Tibial artery (tissue), 4 donors: Measurements from ENCODE around the gene EXOC1.

Experiments
- DNase-seq, 2 donors: peaks; one replicate each; pipeline ENCODE4 v3.0.0-alpha.2; 2019
- H3K27ac ChIP-seq, 2 donors: fragments of 200-600 bp; sonication (generic) in 1 of 2; 1 replicate in 1 of 2; 2 replicates in 1 of 2; pipeline ENCODE4 v1.5.1; 2018 to 2019; ENCODE audit warnings: mild to moderate bottlenecking in 1 of 2
- H3K27me3 ChIP-seq, 2 donors: fragments of 200-600 bp; sonication (generic) in 1 of 2; one replicate each; pipeline versions ENCODE4 v1.5.1 to v1.6.0; 2016 to 2019
- H3K36me3 ChIP-seq, 3 donors: fragments of 200-600 bp; sonication (generic) in 2 of 3; one replicate each; pipeline ENCODE4 v1.5.1; 2016 to 2019; ENCODE audit warnings: mild to moderate bottlenecking in 2 of 3
- H3K4me1 ChIP-seq, 4 donors: fragments of 200-600 bp; sonication (generic) in 2 of 4; 1 replicate in 3 of 4; 2 replicates in 1 of 4; pipeline ENCODE4 v1.5.1; 2016 to 2019
- H3K4me3 ChIP-seq, 2 donors: fragments of 200-600 bp; sonication (generic) in 1 of 2; 1 replicate in 1 of 2; 2 replicates in 1 of 2; pipeline ENCODE4 v1.5.1; 2018 to 2019; ENCODE audit warnings: mild to moderate bottlenecking in 2 of 2
- H3K9me3 ChIP-seq, 3 donors: fragments of 200-600 bp; sonication (generic) in 1 of 3; one replicate each; pipeline ENCODE4 v1.5.1; 2016 to 2019
- CTCF ChIP-seq, 2 experiments: fragments of 200-600 bp in 1 of 2; fragments of 450-650 bp in 1 of 2; IDR thresholded peaks; one replicate each; pipeline ENCODE4 v1.5.1; 2017 to 2019; ENCODE audit warnings: antibody characterized with exemption in 2 of 2, mild to moderate bottlenecking in 1 of 2, moderate library complexity in 1 of 2
- intact Hi-C: fragments of 100-400 bp; cut with DNase I; formaldehyde crosslinking; loops from one replicate; pipeline ENCODE4 v1.15.0; 2023; ENCODE audit warnings: low total_unique reads

The EXOC1 gene

GRCh38 chr4:55887594-55887993, 34.1 kb downstream of the EXOC1 start:
- H3K36me3 ChIP-seq: peaks cover 16 to 37% (median 36%) of the 10 kb centered on the region in 3 donors
- intact Hi-C loops: no loop called here
- no peak for TF ChIP-seq CTCF (IDR thresholded peaks at IDR 0.05)
- no peaks in the 10 kb centered on the region for H3K27me3 ChIP-seq
- no peak overlapping the region for H3K4me3 ChIP-seq
- no peak for DNase-seq
- no peak overlapping the region for H3K27ac ChIP-seq
- H3K9me3 ChIP-seq: no peaks in the 10 kb centered on the region
- no peaks in the 10 kb centered on the region for H3K4me1 ChIP-seq

GRCh38 chr4:55892156-55892555, 38.7 kb downstream of the EXOC1 start:
- no peak for TF ChIP-seq CTCF (IDR thresholded peaks at IDR 0.05)
- Histone ChIP-seq H3K4me1 (no peaks in the 10 kb centered on the region), H3K36me3 (peaks cover 35 to 51% (median 41%) of the 10 kb centered on the region in 3 donors), H3K4me3 (no peak overlapping the region), H3K27ac (no peak overlapping the region), H3K9me3 (no peaks in the 10 kb centered on the region), H3K27me3 (no peaks in the 10 kb centered on the region)
- intact Hi-C loops: no loop called here
- no peak for DNase-seq

GRCh38 chr4:55896622-55897021, 43.2 kb downstream of the EXOC1 start:
- H3K4me1 ChIP-seq: no peaks in the 10 kb centered on the region
- H3K4me3 ChIP-seq: no peak overlapping the region
- H3K9me3 ChIP-seq: no peaks in the 10 kb centered on the region
- no peak for TF ChIP-seq CTCF (IDR thresholded peaks at IDR 0.05)
- no peak overlapping the region for H3K27ac ChIP-seq
- H3K27me3 ChIP-seq: no peaks in the 10 kb centered on the region
- intact Hi-C loops: no loop called here
- peaks cover 34 to 65% (median 63%) of the 10 kb centered on the region in 3 donors for H3K36me3 ChIP-seq
- no peak for DNase-seq

GRCh38 chr4:55902677-55903076, 49.2 kb downstream of the EXOC1 start:
- H3K27ac ChIP-seq: no peak overlapping the region
- H3K27me3 ChIP-seq: no peaks in the 10 kb centered on the region
- H3K4me1 ChIP-seq: peaks cover 0 to 5% (median 0%) of the 10 kb centered on the region in 4 donors
- no peaks in the 10 kb centered on the region for H3K9me3 ChIP-seq
- no peak for DNase-seq
- TF ChIP-seq CTCF (IDR thresholded peaks at IDR 0.05): no peak
- peaks cover 40 to 66% (median 44%) of the 10 kb centered on the region in 3 donors for H3K36me3 ChIP-seq
- intact Hi-C loops: no loop called here
- no peak overlapping the region for H3K4me3 ChIP-seq

- DNase-seq: no peak
- H3K27ac ChIP-seq: no peak overlapping the region
- intact Hi-C loops: no loop called here
- H3K27me3 ChIP-seq: no peaks in the 10 kb centered on the region
- peaks cover 34 to 62% (median 38%) of the 10 kb centered on the region in 3 donors for H3K36me3 ChIP-seq
- no peak overlapping the region for H3K4me3 ChIP-seq
- H3K4me1 ChIP-seq: peaks cover 0 to 5% (median 0%) of the 10 kb centered on the region in 4 donors
- no peaks in the 10 kb centered on the region for H3K9me3 ChIP-seq
- no peak for TF ChIP-seq CTCF (IDR thresholded peaks at IDR 0.05)
Observed at GRCh38 chr4:55903577-55903976, 50.1 kb downstream of the EXOC1 start.

GRCh38 chr4:55904576-55904975, 51.1 kb downstream of the EXOC1 start:
- no peak for DNase-seq
- TF ChIP-seq CTCF (IDR thresholded peaks at IDR 0.05): no peak
- intact Hi-C loops: no loop called here
- Histone ChIP-seq H3K27me3 (no peaks in the 10 kb centered on the region), H3K36me3 (peaks cover 29 to 53% (median 35%) of the 10 kb centered on the region in 3 donors), H3K9me3 (no peaks in the 10 kb centered on the region), H3K27ac (no peak overlapping the region), H3K4me1 (peaks cover 0 to 5% (median 0%) of the 10 kb centered on the region in 4 donors), H3K4me3 (no peak overlapping the region)
